ENCODE measurements around the gene BSPRY.
"Not testable (repeated sequence)": the region's sequence is repeated elsewhere in the genome, so short reads cannot be mapped to it uniquely, and the experiment has no call there.

The BSPRY gene

GRCh38 chr9:113370806-113371325 is 21.5 kb downstream of the BSPRY start:
- DNase-seq: peak in 2 of 3 experiments; percentile 47 to 81

DNA sequence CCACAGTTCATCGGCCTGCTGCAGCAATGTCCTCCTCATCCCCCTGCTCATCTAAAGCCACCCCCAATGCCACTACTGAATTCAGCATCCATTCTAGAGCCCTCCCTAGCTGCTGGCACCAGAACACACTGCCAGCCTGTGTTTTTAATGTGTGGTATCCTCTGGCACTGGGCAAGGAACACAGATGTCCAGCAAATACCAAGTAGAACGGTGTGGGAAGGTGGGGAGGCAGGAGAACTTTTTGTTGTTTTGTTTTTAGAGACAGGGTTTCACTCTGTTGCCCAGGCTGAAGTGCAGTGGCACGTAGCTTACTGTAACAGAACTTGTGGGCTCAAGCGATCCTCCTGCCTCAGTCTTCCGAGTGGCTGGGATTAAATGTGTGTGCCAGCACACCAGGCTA is 22.7 kb downstream of the BSPRY start:
- DNase-seq: no peak

DNA sequence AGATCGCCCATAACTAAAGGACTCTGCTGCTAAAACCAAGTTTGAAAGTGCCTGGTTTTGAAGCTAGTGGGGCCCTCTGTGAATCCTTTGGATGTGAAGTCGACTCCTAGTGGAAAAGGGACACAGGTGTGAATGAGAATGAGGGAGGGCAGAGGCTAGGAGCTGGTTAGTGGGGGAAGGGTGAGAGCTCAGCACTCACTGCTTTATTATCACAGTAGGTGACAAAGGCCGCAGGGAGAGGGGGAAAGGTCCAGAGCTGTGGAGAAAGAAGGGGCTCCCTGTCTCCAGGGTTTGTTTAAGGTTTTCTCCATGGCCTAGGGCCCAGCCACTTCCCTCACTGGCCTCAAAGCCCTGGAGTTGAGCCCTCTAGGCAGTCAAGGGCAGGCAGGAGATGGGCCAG is 23.9 kb downstream of the BSPRY start:
- peak in 2 of 3 experiments; percentile 37 to 68 for DNase-seq

DNA sequence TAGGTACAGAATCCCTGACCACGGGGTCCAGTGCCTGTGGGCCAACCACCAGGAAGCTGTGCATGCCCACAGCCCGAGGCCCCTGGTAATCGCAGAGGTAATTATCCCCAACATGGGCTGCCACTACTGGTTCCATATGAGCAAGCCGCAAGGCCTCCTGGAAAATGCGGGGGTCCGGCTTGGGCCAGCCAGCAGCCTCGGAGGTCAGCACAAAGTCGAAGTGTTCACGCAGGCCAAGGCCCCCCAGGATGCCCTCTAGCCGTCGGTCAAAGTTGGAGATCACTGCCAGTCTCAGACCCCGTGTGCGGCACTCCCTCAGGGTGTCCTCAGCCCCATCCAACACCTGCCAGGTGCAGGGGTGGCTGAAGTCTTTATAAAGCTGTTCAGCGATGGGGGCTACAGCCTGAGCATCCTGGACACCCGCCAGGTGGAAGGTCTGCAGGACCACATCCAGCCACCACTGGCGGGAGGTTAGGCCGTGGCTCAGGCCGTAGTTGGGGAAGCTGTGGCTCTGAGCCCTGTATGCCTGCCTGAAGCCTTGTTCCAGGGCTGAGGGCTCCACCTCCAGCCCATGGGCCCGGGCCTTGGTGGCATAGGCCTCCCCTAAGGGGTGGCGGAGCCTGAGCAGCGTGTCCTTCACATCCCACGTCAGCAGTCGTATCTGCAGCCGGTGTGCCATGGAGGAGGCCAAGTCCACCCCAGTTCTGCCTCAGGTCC is 24.5 kb downstream of the BSPRY start:
- DNase-seq: no peak

DNA sequence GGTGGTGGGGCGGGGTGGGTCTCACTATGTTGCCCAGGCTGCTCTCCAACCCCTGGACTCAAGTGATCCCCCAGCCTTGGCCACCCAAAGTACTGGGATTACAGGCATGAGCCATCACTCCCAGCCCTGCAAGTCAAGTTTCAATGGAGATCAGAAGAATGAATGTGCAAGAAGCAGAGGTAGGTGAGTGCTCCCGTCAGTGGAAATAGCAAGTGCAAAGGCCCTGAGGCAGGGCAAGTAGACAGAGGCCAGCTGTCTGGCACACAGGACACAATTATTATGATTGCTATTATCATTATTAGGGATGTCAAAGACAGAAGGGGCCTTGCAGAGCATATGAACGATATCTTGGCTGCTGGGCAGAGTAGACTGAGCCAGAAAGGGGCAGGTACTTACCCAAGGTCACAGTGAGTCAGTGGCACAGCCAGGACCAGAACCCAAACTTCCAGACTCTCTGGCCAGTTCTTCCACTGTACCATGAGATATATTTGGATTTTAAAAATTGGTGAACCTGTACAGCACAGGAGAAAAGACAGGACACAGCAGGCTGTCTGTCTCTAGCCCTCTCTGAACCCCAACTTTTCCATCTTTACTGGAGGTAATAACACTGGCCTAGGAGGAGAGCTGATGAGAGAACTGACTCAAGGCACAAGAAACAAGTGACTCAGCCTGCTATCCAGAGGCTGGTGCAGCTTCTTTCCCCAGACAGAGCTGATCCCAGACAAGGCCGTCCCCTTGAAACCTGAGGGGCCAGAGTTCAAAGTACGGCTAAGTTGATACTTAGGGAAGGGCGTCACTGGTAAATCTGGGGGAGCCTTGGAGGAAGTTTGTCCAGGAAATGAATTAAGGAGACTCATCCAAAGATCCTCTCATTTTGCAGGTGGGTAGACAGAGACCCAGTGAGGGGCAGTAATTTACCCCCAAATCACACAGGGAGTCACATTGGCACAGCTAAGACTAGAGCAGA is 26.0 kb downstream of the BSPRY start:
- DNase-seq: no peak

DNA sequence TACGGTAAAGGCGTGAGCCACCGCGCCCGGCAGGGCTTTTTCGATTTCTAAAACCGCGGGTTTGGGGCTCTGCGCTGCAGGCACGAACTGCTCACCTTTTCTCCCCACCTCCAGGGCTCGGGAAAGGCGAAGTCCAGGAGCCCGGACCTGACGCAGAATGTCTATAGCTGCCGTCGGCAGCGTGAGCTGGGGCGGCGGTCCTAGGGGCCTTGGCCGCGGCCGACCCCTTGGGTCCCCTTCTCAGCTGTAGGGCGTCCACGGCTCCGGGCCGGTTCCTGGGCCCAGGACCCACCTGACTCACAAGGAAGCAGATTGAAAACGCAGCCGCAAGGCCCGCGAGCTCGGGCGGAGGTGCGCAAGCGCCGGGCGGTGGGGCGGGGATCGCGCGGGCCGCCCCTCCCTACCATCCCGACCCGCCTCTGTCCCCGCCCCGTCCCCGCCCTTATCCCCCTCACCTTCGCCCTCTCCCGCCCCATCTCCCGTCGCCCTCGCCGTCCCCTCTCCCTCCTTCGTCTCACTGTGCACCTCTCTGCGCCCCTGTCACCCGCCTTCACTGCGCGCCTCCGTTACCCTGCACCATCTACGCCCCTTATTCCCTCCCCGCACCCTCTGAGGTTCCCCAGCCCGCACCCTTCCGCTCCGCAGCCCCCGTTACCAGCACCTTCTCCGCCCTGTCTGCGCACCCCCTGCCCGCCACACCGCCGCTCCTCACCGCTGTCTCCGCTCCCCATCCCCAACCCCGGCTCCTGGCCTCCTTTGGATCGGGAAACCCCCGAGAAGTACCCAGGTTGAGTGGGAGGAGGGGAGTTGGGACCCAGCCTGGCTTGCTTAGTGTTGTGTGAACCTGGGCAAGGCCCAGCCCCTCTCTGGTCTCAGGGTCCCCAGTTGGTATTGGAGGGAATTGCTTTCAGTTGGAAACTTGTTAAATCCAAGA is 27.6 kb downstream of the BSPRY start, which contains the start of gene HDHD3:
Gene HDHD3 (minus strand): TSS at position 353 of the 934 bp plus-strand sequence. CDS start 2,632 bp downstream, outside the sequence.
- DNase-seq: peak; percentile 72 to 83 (median 80)

DNA sequence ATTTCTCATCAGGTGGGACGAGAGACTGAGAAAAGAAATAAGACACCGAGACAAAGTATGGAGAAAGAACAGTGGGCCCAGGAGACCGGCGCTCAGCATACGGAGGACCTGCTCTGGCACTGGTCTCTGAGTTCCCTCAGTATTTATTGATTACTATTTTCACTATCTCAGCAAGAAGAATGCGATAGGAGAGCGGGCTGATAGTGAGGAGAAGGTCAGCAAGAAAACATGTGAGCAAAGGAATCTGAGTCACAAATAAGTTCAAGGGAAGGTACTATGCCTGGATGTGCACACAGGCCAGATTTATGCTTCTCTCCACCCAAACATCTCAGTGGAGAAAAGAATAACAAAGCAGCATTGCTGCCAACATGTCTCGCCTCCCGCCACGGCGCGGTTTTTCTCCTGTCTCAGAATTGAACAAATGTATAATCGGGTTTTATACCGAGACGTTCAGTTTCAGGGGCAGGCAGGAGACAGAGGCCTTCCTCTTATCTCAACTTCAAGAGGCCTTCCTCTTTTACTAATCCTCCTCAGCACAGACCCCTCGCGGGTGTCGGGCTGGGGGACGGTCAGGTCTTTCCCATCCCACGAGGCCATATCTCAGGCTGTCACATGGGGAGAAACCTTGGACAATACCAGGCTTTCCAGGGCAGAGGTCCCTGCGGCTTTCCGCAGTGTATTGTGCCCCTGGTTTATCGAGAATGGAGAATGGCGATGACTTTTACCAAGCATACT is 29.9 kb downstream of the BSPRY start:
- DNase-seq: not testable (repeated sequence)

GRCh38 chr9:113379829-113380210 is 30.5 kb downstream of the BSPRY start:
- not testable (repeated sequence) for DNase-seq

DNA sequence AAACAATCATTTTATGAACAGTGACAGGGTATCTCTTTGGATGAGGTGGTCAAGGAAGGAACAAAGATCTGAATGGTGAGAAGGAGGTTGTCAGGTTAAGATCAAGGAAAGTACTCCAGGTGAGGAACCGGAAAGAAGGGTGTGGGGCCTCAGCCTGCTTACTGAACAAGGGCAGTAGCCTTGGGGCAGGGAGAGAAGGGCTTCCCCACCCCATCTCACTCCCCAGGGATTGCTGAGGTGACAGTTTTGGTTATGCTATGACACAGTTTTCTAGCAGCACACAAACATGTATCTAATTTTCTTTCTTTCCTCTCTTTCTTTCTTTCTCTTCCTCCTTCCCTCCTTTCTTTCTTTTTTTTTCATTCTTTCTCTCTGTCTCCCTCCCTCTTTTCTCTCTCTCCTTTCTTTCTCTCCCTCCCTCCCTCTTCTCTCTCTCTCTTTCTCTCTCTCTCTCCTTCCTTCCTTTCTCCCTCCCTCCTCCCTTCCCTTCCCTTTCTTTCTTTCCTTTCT is 31.6 kb downstream of the BSPRY start:
- peak in 2 of 3 experiments; percentile 35 to 39 for DNase-seq

DNA sequence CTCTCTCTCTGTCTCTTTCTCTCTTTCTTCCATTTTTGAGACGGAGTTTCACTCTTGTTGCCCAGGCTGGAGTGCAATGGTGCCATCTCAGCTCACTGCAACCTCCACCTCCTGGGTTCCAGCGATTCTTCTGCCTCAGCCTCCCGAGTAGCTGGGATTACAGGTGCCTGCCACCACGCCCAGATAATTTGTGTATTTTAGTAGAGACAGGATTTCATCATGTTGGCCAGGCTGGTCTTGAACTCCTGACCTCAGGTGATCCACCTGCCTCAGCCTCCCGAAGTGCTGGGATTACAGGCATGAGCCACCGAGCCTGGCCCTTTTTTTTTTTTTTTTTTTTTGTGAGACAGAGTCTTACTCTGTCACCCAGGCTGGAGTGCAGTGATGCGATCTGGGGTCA is 32.1 kb downstream of the BSPRY start:
- not testable (repeated sequence) for DNase-seq

GRCh38 chr9:113381909-113382411 is 32.6 kb downstream of the BSPRY start:
- no peak for DNase-seq

DNA sequence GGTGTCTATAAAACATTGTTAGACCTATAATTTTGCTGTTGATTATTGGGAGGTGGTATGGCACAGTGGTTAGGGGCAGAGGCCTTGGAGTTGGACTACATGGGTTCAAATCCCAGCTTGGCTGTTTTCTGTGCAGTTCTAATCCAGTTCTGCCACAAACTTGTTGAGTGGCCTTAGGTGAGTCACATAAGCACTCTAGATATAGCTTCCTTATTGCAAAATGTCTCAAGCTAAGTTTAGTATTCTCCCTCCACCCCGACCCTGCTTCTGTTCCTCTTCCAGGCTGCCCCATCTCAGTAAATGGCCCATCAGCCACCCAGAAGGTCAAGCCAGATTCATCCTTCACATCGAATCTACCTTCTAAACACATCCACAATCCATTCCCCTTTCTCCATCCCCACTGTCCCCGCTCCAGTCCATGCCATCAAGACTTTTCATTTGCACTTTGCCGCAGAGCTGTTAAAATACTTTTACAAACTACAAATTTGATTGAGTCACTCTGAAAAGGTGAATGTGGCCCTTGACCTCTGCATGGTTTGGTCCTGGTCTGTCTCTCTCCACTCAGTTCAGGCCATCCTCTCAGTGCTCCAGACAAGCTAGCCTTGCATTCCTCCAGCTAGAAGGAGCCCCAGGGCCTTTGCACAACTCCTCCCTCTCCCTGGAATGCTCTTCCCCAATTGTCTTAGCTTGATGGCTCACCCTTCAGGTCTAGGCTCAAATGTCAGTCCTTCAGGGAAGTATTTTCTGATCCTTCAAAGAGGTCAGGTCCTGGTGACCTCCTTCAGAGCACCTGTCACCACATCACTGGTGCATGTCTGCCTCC is 37.4 kb downstream of the BSPRY start:
- no peak for DNase-seq

DNA sequence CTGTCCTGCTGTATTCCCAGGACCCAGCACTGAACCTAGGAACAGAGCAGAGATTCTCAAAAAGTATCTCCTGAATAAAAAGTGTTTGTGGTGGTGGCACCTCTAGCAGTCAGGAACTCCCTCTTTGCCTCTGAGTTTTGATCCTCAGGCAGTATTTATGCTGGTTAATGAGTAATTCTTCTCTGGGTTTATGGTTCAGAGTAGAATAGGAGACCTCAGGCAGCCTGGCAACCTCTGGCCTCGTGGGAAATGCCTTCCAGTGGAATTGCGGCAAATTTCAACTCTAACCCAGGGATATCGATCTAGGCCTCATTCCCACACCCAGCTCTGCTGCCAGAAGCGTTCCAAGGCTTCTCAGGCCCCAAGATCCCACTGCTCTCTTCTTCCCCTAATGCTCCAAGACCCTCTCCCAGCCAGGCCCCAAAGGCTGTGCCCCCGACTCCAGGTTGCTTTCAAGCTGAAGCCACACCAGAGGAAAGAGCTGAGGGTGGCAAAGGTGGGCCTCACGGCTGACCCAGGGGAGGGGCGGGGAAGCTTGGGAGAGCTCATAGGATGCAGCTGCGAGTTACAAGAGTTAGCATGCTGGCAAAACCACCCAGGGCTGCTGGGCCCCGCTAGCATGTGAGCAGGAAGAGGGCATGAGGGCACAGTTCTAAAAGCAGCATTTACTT is 38.4 kb downstream of the BSPRY start:
- DNase-seq: no peak

GRCh38 chr9:113388833-113389232 is 39.5 kb downstream of the BSPRY start:
- no peak for DNase-seq

- DNase-seq: no peak
Observed at GRCh38 chr9:113389451-113389850, 40.1 kb downstream of the BSPRY start.

DNA sequence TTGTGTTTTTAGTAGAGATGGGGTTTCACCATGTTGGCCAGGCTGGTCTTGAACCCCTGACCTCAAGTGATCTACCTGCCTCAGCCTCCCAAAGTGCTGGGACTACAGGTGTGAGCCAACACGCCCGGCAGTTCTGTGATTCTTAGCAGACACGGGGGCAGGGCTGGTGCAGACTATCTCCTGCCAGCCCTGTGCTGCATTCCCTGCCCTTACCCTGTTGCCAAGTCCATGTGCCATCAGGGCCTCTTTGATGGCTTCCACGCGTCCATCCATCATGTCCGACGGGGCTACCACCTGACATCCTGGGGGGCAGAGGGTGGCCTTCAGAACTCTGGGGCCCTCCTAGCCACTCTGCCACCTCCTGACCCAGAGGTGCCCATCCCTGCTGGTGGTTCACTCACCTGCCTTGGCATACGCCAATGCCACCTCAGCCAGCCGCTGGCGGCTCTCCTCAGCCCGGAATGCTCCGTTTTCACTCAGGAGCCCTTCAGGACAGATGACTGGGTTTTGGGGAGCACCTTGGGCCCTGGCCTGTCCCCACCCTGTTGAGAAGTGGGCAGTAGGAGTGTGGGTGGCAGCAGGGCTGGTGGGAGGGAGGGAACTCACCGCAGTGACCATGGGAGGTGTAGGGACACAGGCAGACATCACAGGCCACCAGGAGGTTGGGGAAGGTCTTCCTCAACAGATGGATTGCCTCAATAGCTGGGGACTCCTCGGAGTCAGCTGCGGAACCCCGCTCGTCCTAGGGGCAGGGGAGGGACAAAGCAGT is 41.0 kb downstream of the BSPRY start:
- no peak for DNase-seq

DNA sequence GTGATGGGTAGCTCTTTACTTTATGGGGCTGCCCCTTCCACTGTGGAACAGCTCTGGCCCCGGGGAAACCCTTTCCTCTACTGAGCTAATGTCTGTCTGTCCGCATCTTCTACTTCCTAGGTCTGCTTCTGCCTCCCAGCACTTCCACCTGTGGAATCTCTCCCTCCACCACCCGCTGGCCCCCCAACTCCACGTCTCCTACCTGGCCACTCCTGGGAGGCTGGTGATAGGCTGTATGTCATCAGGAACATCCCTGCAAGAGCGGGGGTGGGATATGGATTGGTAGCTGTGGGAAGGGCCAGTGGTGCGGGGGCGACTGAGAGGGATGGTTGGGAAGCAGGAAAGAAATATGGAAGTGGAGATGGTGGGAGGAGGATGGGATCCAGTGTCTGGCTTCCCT is 42.6 kb downstream of the BSPRY start:
- DNase-seq: no peak

GRCh38 chr9:113393281-113393680 is 43.9 kb downstream of the BSPRY start:
- DNase-seq: no peak
